ENCODE measurements around the gene IGFBP5. TPM values are rescaled to one million over a fixed set of nuclear protein-coding genes. Genes with fewer than 3 reads are reported as not detected.

Gene IGFBP5
- total RNA-seq, 2 donors from 2014 or later, result 35.8 to 415 TPM

- DNase-seq, result no peak
- Histone ChIP-seq H3K36me3 (replicated peaks in 1 of 2; ENCODE audit: insufficient read depth in 1 of 2, low read depth in 2 of 2) (no peaks in the 10 kb centered on the region), H3K27ac (no peak overlapping the region), H3K27me3 (no peaks in the 10 kb centered on the region), H3K4me3 (no peak overlapping the region), H3K9me3 (no peaks in the 10 kb centered on the region), H3K4me1 (peaks cover 31% of the 10 kb centered on the region)
- WGBS, 2 donors, result 52 to 62% methylated on average over 11 to 13 of the region's 13 CpGs
- no peak for ATAC-seq
- TF ChIP-seq, protein P1, sequence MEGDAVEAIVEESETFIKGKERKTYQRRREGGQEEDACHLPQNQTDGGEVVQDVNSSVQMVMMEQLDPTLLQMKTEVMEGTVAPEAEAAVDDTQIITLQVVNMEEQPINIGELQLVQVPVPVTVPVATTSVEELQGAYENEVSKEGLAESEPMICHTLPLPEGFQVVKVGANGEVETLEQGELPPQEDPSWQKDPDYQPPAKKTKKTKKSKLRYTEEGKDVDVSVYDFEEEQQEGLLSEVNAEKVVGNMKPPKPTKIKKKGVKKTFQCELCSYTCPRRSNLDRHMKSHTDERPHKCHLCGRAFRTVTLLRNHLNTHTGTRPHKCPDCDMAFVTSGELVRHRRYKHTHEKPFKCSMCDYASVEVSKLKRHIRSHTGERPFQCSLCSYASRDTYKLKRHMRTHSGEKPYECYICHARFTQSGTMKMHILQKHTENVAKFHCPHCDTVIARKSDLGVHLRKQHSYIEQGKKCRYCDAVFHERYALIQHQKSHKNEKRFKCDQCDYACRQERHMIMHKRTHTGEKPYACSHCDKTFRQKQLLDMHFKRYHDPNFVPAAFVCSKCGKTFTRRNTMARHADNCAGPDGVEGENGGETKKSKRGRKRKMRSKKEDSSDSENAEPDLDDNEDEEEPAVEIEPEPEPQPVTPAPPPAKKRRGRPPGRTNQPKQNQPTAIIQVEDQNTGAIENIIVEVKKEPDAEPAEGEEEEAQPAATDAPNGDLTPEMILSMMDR (IDR thresholded peaks at IDR 0.05), result no peak
- TF ChIP-seq POLR2A (IDR thresholded peaks at IDR 0.05), result no peak
- intact Hi-C loops (cut with DNase I), result no loop called here
Measured at GRCh38 chr2:216632346-216632951, 62.9 kb downstream of the IGFBP5 start.

GRCh38 chr2:216629784-216630183, 65.6 kb downstream of the IGFBP5 start:
- 86 to 89% methylated on average over 4 of the region's 4 CpGs for WGBS, 2 donors
- TF ChIP-seq, protein P1 (IDR thresholded peaks at IDR 0.05), result no peak
- TF ChIP-seq POLR2A (IDR thresholded peaks at IDR 0.05), result no peak
- no peak overlapping the region for H3K27ac ChIP-seq
- no peaks in the 10 kb centered on the region for H3K27me3 ChIP-seq
- no peaks in the 10 kb centered on the region for H3K36me3 ChIP-seq (replicated peaks in 1 of 2; ENCODE audit: insufficient read depth in 1 of 2, low read depth in 2 of 2)
- H3K4me1 ChIP-seq, result peaks cover 9% of the 10 kb centered on the region
- H3K4me3 ChIP-seq, result no peak overlapping the region
- no peak for DNase-seq
- ATAC-seq, result no peak
- intact Hi-C loops (cut with DNase I), result no loop called here
- H3K9me3 ChIP-seq, result no peaks in the 10 kb centered on the region

- no peak overlapping the region for H3K27ac ChIP-seq
- 15 to 39% methylated on average over 2 of the region's 2 CpGs for WGBS, 2 donors
- no peaks in the 10 kb centered on the region for H3K36me3 ChIP-seq (replicated peaks in 1 of 2; ENCODE audit: insufficient read depth in 1 of 2, low read depth in 2 of 2)
- ATAC-seq, result no peak
- DNase-seq, result no peak
- no peak overlapping the region for H3K4me3 ChIP-seq
- H3K4me1 ChIP-seq, result no peaks in the 10 kb centered on the region
- TF ChIP-seq, protein P1 (IDR thresholded peaks at IDR 0.05), result no peak
- no peak for TF ChIP-seq POLR2A (IDR thresholded peaks at IDR 0.05)
- H3K27me3 ChIP-seq, result no peaks in the 10 kb centered on the region
- no peaks in the 10 kb centered on the region for H3K9me3 ChIP-seq
- intact Hi-C loops (cut with DNase I), result no loop called here
Measured at GRCh38 chr2:216626875-216627245, 68.5 kb downstream of the IGFBP5 start.

DNA sequence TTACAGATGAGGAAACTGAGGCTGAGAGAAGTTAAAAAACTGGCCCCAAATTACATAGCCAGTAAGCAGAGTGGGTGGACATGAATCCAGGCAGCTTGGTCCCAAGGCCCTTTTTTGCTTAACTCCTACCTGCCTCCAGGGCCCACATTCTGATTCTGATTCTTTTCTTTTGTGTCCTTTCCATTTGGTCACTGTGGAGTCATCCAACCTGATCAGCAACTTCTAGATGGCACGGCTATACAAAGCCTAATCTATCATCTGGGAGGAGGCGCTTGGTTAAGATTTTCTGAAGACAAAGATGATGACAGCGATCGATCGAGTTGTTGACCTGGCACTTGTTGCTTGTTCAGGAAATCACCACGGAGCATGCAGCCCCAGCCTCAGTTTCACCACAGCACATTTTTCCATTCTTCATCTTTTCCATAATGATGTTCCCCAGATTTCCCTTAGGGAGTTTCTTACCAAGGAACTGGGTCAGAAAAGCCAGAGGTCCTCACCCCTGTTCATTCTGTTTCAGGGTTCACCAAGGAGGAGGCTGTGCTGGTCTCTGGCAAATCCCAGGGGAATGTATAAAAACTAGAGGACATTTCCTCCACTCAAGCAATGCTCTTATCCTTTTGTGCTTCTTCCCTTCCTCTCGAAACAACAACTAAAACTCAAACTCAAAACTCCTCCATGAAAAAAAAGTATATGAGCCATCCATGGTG, 69.0 kb downstream of the IGFBP5 start:
- intact Hi-C loops (cut with DNase I), result no loop called here
- no peaks in the 10 kb centered on the region for H3K27me3 ChIP-seq
- TF ChIP-seq POLR2A (IDR thresholded peaks at IDR 0.05), result no peak
- TF ChIP-seq, protein P1 (IDR thresholded peaks at IDR 0.05), result no peak
- no peak for DNase-seq
- no peaks in the 10 kb centered on the region for H3K9me3 ChIP-seq
- no peak overlapping the region for H3K27ac ChIP-seq
- H3K4me1 ChIP-seq, result no peaks in the 10 kb centered on the region
- WGBS, 2 donors, result 57 to 67% methylated on average over 7 of the region's 7 CpGs
- ATAC-seq, result no peak
- no peaks in the 10 kb centered on the region for H3K36me3 ChIP-seq (replicated peaks in 1 of 2; ENCODE audit: insufficient read depth in 1 of 2, low read depth in 2 of 2)
- no peak overlapping the region for H3K4me3 ChIP-seq

- ATAC-seq (no peak), DNase-seq (no peak)
- intact Hi-C loops (cut with DNase I), result no loop called here
- Histone ChIP-seq H3K27ac (no peak overlapping the region), H3K36me3 (replicated peaks in 1 of 2; ENCODE audit: insufficient read depth in 1 of 2, low read depth in 2 of 2) (no peaks in the 10 kb centered on the region), H3K4me3 (no peak overlapping the region), H3K9me3 (no peaks in the 10 kb centered on the region), H3K27me3 (no peaks in the 10 kb centered on the region), H3K4me1 (peaks cover 9% of the 10 kb centered on the region)
- 91 to 96% methylated on average over 2 of the region's 2 CpGs for WGBS, 2 donors
- TF ChIP-seq, protein P1 (IDR thresholded peaks at IDR 0.05), result no peak
- no peak for TF ChIP-seq POLR2A (IDR thresholded peaks at IDR 0.05)
Measured at GRCh38 chr2:216624251-216624650, 71.1 kb downstream of the IGFBP5 start.

Measured in body of pancreas (tissue), 4 donors.